ENCODE measurements around the gene MTHFSD. TPM values are rescaled to one million over a fixed set of nuclear protein-coding genes. Genes with fewer than 3 reads are reported as not detected.

The MTHFSD gene
- total and polyA plus RNA-seq, 10 of the 15 experiments (the other 5 are each of a cell fraction or from before 2014, with no cell fraction given): 2.2 to 24.5 (median 18.1) TPM

DNA sequence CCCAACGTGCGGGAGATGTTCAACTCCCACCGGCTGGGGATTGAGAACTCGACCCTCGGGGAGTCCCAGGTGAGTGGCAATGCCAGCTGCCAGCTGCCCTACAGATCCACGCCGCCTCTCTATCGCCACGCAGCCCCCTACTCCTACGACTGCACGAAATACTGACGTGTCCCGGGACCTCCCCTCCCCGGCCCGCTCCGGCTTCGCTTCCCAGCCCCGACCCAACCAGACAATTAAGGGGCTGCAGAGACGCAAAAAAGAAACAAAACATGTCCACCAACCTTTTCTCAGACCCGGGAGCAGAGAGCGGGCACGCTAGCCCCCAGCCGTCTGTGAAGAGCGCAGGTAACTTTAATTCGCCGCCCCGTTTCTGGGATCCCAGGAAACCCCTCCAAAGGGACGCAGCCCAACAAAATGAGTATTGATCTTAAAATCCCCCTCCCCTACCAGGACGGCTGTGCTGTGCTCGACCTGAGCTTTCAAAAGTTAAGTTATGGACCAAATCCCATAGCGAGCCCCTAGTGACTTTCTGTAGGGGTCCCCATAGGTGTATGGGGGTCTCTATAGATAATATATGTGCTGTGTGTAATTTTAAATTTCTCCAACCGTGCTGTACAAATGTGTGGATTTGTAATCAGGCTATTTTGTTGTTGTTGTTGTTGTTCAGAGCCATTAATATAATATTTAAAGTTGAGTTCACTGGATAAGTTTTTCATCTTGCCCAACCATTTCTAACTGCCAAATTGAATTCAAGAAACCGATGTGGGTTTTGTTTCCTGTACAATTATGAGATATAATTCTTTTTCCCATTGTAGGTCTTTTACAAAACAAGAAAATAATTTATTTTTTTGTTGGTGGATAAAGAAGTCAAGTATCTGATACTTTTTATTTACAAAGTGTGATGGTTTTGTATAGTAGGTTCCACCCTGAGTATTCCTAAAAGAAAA is 13.9 kb upstream of the MTHFSD start:
- no peaks in the 10 kb centered on the region for H3K9me3 ChIP-seq (replicated peaks; ENCODE audit: control insufficient read depth, insufficient read depth, low read length)
- H3K4me3 ChIP-seq: no peak overlapping the region
- H3K4me1 ChIP-seq (ENCODE audit: control insufficient read depth, insufficient read depth, low read length): no peaks in the 10 kb centered on the region
- H3K4me2 ChIP-seq (ENCODE audit: control insufficient read depth, insufficient read depth): no peak overlapping the region
- no peak overlapping the region for H3K27ac ChIP-seq (ENCODE audit: control insufficient read depth, insufficient read depth)
- FAIRE-seq (no peak), DNase-seq (ENCODE audit: low read depth, low spot score) (no peak), ATAC-seq (no peak)
- no TSS peak for BruUV-seq (replicated peaks)
- H3K79me2 ChIP-seq (ENCODE audit: control insufficient read depth, insufficient read depth, low read length): no peaks in the 10 kb centered on the region
- H2AFZ ChIP-seq (ENCODE audit: control insufficient read depth, low read depth, low read length): no peak overlapping the region
- 26% methylated on average over 28 of the region's 33 CpGs for WGBS (ENCODE audit: insufficient coverage, insufficient replicate concordance, low lambda C conversion rate, missing lambda C conversion rate)
- H3K27me3 ChIP-seq (replicated peaks in 1 of 2; ENCODE audit: control insufficient read depth in 2 of 2, insufficient read depth in 2 of 2, low read length in 1 of 2): peaks cover 7 to 15% of the 10 kb centered on the region in 2 experiments
- no peak overlapping the region for H3K9ac ChIP-seq (ENCODE audit: control insufficient read depth, insufficient read depth, low read length)
- RAD21 ChIA-PET (ENCODE audit: unreplicated experiment): no interaction called here
- POLR2A ChIA-PET: no interaction called here
- no peaks in the 10 kb centered on the region for H3K36me3 ChIP-seq (ENCODE audit: control insufficient read depth in 2 of 2, insufficient read depth in 2 of 2, low read length in 1 of 2)
- H4K20me1 ChIP-seq (ENCODE audit: control insufficient read depth, insufficient read depth): no peaks in the 10 kb centered on the region
- SMC1A ChIA-PET (ENCODE audit: uncharacterized antibody, unreplicated experiment): no interaction called here
- CTCF ChIA-PET: no interaction called here
- intact Hi-C loops (cut with micrococcal nuclease; ENCODE audit: unreplicated experiment) (loop anchor here (10.0 kb wide), 1 partner anchor 196 kb away; no protein-coding TSS in a partner anchor), in situ Hi-C loops (cut with MboI) (loop anchor here (10.0 kb wide), 1 partner anchor 306 kb away; no protein-coding TSS in a partner anchor)
- TF ChIP-seq JUND (IDR thresholded peaks at IDR 0.05; ENCODE audit: low read depth, low read length) (no peak), ZNF384 (IDR thresholded peaks at IDR 0.05; ENCODE audit: borderline replicate concordance, low read depth, low read length) (no peak)

DNA sequence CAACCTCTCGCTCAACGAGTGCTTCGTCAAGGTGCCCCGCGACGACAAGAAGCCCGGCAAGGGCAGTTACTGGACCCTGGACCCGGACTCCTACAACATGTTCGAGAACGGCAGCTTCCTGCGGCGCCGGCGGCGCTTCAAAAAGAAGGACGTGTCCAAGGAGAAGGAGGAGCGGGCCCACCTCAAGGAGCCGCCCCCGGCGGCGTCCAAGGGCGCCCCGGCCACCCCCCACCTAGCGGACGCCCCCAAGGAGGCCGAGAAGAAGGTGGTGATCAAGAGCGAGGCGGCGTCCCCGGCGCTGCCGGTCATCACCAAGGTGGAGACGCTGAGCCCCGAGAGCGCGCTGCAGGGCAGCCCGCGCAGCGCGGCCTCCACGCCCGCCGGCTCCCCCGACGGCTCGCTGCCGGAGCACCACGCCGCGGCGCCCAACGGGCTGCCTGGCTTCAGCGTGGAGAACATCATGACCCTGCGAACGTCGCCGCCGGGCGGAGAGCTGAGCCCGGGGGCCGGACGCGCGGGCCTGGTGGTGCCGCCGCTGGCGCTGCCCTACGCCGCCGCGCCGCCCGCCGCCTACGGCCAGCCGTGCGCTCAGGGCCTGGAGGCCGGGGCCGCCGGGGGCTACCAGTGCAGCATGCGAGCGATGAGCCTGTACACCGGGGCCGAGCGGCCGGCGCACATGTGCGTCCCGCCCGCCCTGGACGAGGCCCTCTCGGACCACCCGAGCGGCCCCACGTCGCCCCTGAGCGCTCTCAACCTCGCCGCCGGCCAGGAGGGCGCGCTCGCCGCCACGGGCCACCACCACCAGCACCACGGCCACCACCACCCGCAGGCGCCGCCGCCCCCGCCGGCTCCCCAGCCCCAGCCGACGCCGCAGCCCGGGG is 12.9 kb upstream of the MTHFSD start:
- ATAC-seq (no peak), DNase-seq (ENCODE audit: low read depth, low spot score) (no peak), FAIRE-seq (no peak)
- no peaks in the 10 kb centered on the region for H3K36me3 ChIP-seq (ENCODE audit: control insufficient read depth in 2 of 2, insufficient read depth in 2 of 2, low read length in 1 of 2)
- H2AFZ ChIP-seq (ENCODE audit: control insufficient read depth, low read depth, low read length): no peak overlapping the region
- RAD21 ChIA-PET (ENCODE audit: unreplicated experiment): no interaction called here
- POLR2A ChIA-PET: no interaction called here
- TF ChIP-seq, protein P1, sequence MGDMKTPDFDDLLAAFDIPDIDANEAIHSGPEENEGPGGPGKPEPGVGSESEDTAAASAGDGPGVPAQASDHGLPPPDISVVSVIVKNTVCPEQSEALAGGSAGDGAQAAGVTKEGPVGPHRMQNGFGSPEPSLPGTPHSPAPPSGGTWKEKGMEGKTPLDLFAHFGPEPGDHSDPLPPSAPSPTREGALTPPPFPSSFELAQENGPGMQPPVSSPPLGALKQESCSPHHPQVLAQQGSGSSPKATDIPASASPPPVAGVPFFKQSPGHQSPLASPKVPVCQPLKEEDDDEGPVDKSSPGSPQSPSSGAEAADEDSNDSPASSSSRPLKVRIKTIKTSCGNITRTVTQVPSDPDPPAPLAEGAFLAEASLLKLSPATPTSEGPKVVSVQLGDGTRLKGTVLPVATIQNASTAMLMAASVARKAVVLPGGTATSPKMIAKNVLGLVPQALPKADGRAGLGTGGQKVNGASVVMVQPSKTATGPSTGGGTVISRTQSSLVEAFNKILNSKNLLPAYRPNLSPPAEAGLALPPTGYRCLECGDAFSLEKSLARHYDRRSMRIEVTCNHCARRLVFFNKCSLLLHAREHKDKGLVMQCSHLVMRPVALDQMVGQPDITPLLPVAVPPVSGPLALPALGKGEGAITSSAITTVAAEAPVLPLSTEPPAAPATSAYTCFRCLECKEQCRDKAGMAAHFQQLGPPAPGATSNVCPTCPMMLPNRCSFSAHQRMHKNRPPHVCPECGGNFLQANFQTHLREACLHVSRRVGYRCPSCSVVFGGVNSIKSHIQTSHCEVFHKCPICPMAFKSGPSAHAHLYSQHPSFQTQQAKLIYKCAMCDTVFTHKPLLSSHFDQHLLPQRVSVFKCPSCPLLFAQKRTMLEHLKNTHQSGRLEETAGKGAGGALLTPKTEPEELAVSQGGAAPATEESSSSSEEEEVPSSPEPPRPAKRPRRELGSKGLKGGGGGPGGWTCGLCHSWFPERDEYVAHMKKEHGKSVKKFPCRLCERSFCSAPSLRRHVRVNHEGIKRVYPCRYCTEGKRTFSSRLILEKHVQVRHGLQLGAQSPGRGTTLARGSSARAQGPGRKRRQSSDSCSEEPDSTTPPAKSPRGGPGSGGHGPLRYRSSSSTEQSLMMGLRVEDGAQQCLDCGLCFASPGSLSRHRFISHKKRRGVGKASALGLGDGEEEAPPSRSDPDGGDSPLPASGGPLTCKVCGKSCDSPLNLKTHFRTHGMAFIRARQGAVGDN (IDR thresholded peaks at IDR 0.05): no peak
- TF ChIP-seq SRF (IDR thresholded peaks at IDR 0.05; ENCODE audit: low read depth in 2 of 2, low read length in 2 of 2) (no peak), POU2F2 (IDR thresholded peaks at IDR 0.05; ENCODE audit: borderline replicate concordance, low read depth, low read length) (no peak), NFIC (IDR thresholded peaks at IDR 0.05; ENCODE audit: low read depth, low read length) (no peak), SPI1 (IDR thresholded peaks at IDR 0.05; ENCODE audit: borderline replicate concordance, insufficient read depth, low read depth, low read length) (no peak), NFYA (IDR thresholded peaks at IDR 0.05; ENCODE audit: borderline replicate concordance, low read depth, low read length) (no peak)
- TF ChIP-seq, protein P2, sequence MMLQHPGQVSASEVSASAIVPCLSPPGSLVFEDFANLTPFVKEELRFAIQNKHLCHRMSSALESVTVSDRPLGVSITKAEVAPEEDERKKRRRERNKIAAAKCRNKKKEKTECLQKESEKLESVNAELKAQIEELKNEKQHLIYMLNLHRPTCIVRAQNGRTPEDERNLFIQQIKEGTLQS (IDR thresholded peaks at IDR 0.05; ENCODE audit: borderline replicate concordance, extremely low read depth, low read depth, low read length): no peak
- no peaks in the 10 kb centered on the region for H4K20me1 ChIP-seq (ENCODE audit: control insufficient read depth, insufficient read depth)
- H3K9ac ChIP-seq (ENCODE audit: control insufficient read depth, insufficient read depth, low read length): no peak overlapping the region
- no peak overlapping the region for H3K27ac ChIP-seq (ENCODE audit: control insufficient read depth, insufficient read depth)
- no peaks in the 10 kb centered on the region for H3K79me2 ChIP-seq (ENCODE audit: control insufficient read depth, insufficient read depth, low read length)
- CTCF ChIA-PET: no interaction called here
- SMC1A ChIA-PET (ENCODE audit: uncharacterized antibody, unreplicated experiment): no interaction called here
- in situ Hi-C loops (cut with MboI): loop anchor here (10.0 kb wide), 1 partner anchor 307 kb away; no protein-coding TSS in a partner anchor
- 38% methylated on average over 62 of the region's 116 CpGs for WGBS (ENCODE audit: insufficient coverage, insufficient replicate concordance, low lambda C conversion rate, missing lambda C conversion rate)
- H3K4me3 ChIP-seq: no peak overlapping the region
- no peak overlapping the region for H3K4me2 ChIP-seq (ENCODE audit: control insufficient read depth, insufficient read depth)
- peaks cover 5 to 15% of the 10 kb centered on the region in 2 experiments for H3K27me3 ChIP-seq (replicated peaks in 1 of 2; ENCODE audit: control insufficient read depth in 2 of 2, insufficient read depth in 2 of 2, low read length in 1 of 2)
- BruUV-seq (replicated peaks): no TSS peak
- no peaks in the 10 kb centered on the region for H3K4me1 ChIP-seq (ENCODE audit: control insufficient read depth, insufficient read depth, low read length)
- intact Hi-C loops (cut with micrococcal nuclease; ENCODE audit: unreplicated experiment): loop anchor here (10.0 kb wide), 1 partner anchor 197 kb away; no protein-coding TSS in a partner anchor
- H3K9me3 ChIP-seq (replicated peaks; ENCODE audit: control insufficient read depth, insufficient read depth, low read length): no peaks in the 10 kb centered on the region

All from GM12878 (cell line).